Neuron (in vitro differentiated cells): ENCODE results near the gene BAIAP2L2.

Experiments
- H2AFZ ChIP-seq: one replicate; pipeline ENCODE4 v1.6.1; 2013; ENCODE audit warnings: low read depth, mild to moderate bottlenecking, inconsistent platforms, low read length, moderate library complexity
- H3K27me3 ChIP-seq: one replicate; pipeline ENCODE4 v1.6.1; 2013; ENCODE audit warnings: low read length; ENCODE audit not compliant: insufficient read depth
- H3K36me3 ChIP-seq: one replicate; pipeline ENCODE4 v1.6.1; 2013; ENCODE audit warnings: low read length; ENCODE audit not compliant: insufficient read depth
- H3K4me1 ChIP-seq: one replicate; pipeline ENCODE4 v1.6.1; 2013; ENCODE audit warnings: low read length; ENCODE audit not compliant: insufficient read depth
- H3K4me3 ChIP-seq: 2 replicates; pipeline ENCODE4 v1.5.1; 2013; ENCODE audit warnings: mild to moderate bottlenecking, low read length, moderate library complexity
- H3K9me3 ChIP-seq: one replicate; pipeline ENCODE4 v1.6.1; 2013; ENCODE audit warnings: low read length

BAIAP2L2 gene

GRCh38 chr22:38087855-38088254 is 22.6 kb downstream of the BAIAP2L2 start:
- no peaks in the 10 kb centered on the region for H3K9me3 ChIP-seq
- no peaks in the 10 kb centered on the region for H3K36me3 ChIP-seq
- H3K27me3 ChIP-seq, result no peaks in the 10 kb centered on the region
- no peak overlapping the region for H2AFZ ChIP-seq
- peaks cover 12% of the 10 kb centered on the region for H3K4me1 ChIP-seq
- H3K4me3 ChIP-seq, result no peak overlapping the region

DNA sequence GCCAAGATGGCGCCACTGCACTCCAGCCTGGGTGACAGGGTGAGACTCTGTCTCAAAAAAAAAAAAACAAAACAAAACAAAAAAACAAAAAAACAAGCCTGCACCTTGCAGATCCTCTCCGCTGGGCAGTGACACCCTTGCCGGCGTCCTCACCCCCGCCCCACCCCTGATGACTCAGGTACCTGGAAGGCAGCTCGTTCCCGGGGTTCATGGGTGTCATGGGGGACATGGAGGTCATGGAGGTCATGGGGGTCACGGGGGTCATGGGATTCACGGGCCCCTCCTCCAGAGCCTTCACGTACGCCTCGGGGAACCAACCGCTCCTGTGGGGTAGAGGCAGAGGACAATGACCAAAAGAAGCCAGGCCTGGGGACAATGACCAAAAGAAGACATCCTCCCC is 23.5 kb downstream of the BAIAP2L2 start:
- Histone ChIP-seq H3K9me3 (no peaks in the 10 kb centered on the region), H3K4me1 (peaks cover 12% of the 10 kb centered on the region), H3K4me3 (no peak overlapping the region), H3K36me3 (no peaks in the 10 kb centered on the region), H3K27me3 (no peaks in the 10 kb centered on the region), H2AFZ (no peak overlapping the region)

DNA sequence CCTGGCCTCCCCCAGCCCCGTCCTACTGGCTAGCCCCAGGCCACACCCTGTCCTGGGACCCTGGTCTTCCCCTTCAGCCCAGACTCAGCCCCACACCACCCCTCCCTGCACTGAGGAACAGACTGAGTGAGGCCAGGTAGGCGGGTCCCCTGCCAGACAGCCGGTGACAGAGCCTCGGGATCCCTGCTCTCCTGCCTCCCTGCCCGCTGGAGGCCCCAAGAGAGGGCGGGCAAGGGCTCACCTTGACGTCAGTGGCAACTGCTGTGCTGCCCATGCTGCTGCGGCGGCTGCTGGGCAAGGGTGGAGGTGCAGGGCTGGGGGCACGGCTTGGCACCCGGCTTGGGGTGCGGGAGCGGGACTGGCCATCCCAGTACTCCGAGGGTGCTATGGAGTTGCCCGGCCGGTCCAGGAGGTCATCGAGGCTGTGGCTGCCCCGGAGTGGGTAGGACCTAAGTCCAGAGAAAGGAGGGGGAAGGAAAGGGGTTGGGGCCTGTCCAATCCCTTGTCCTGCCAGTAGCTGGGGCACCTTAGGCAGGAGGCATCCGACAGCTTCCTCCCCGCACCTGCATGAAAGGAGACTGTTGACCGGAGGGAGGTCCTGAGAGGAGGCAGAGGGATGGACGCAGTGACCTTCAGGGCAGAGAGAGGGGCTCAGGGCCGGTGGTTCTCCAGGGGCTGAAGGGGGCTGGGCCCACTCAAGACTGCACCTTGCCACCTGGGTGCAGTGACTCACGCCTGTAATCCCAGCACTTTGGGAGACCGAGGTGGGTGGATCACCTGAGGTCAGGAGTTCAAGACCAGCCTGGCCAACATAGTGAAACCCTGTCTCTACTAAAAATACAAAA is 24.3 kb downstream of the BAIAP2L2 start:
- H3K4me3 ChIP-seq, result no peak overlapping the region
- H2AFZ ChIP-seq, result no peak overlapping the region
- peaks cover 12% of the 10 kb centered on the region for H3K4me1 ChIP-seq
- no peaks in the 10 kb centered on the region for H3K9me3 ChIP-seq
- H3K36me3 ChIP-seq, result no peaks in the 10 kb centered on the region
- no peaks in the 10 kb centered on the region for H3K27me3 ChIP-seq

GRCh38 chr22:38085501-38085900 is 25.0 kb downstream of the BAIAP2L2 start:
- H3K36me3 ChIP-seq, result no peaks in the 10 kb centered on the region
- no peaks in the 10 kb centered on the region for H3K27me3 ChIP-seq
- H3K4me1 ChIP-seq, result peaks cover 12% of the 10 kb centered on the region
- no peak overlapping the region for H3K4me3 ChIP-seq
- H3K9me3 ChIP-seq, result no peaks in the 10 kb centered on the region
- H2AFZ ChIP-seq, result no peak overlapping the region

DNA sequence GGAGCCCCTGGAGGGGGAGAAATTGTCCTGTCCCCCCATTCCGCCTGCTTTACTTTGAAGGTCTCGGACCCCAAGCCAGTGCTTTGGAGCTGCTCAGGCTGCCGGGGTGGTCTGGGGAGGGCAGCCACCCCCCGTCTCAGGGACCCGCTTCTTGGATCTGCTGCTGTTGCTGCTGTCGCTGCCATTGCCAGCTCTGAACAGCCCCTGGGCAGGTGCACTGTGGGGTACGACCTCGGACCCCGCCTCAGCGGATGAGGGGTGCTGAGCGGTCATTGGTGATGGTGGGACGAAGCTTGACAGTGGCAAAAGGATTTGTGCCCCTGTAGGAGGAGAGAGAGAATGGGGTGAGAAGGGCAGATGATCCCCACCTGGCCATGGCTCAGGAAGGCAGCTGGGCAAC is 25.4 kb downstream of the BAIAP2L2 start:
- peaks cover 12% of the 10 kb centered on the region for H3K4me1 ChIP-seq
- H2AFZ ChIP-seq, result no peak overlapping the region

GRCh38 chr22:38083931-38084631 is 26.4 kb downstream of the BAIAP2L2 start, which contains the start of gene SLC16A8:
Gene SLC16A8, minus strand, starts transcription at chr22:38084184. Its CDS starts 1,311 bp downstream, at chr22:38082873.
- Histone ChIP-seq H3K9me3 (no peaks in the 10 kb centered on the region), H3K36me3 (no peaks in the 10 kb centered on the region), H3K4me1 (peaks cover 12% of the 10 kb centered on the region), H3K27me3 (no peaks in the 10 kb centered on the region), H2AFZ (no peak within 1 kb of the TSS), H3K4me3 (no peak within 1 kb of the TSS)

More for the DNA sequence above, 25.4 kb downstream of the BAIAP2L2 start:
- H3K9me3 ChIP-seq, result no peaks in the 10 kb centered on the region
- H3K36me3 ChIP-seq, result no peaks in the 10 kb centered on the region
- H3K4me3 ChIP-seq, result no peak overlapping the region
- no peaks in the 10 kb centered on the region for H3K27me3 ChIP-seq

- no peak overlapping the region for H2AFZ ChIP-seq
- H3K4me1 ChIP-seq, result peaks cover 12% of the 10 kb centered on the region
- H3K36me3 ChIP-seq, result no peaks in the 10 kb centered on the region
- no peak overlapping the region for H3K4me3 ChIP-seq
- no peaks in the 10 kb centered on the region for H3K9me3 ChIP-seq
- no peaks in the 10 kb centered on the region for H3K27me3 ChIP-seq
Observed at GRCh38 chr22:38082986-38083710, 27.3 kb downstream of the BAIAP2L2 start.

DNA sequence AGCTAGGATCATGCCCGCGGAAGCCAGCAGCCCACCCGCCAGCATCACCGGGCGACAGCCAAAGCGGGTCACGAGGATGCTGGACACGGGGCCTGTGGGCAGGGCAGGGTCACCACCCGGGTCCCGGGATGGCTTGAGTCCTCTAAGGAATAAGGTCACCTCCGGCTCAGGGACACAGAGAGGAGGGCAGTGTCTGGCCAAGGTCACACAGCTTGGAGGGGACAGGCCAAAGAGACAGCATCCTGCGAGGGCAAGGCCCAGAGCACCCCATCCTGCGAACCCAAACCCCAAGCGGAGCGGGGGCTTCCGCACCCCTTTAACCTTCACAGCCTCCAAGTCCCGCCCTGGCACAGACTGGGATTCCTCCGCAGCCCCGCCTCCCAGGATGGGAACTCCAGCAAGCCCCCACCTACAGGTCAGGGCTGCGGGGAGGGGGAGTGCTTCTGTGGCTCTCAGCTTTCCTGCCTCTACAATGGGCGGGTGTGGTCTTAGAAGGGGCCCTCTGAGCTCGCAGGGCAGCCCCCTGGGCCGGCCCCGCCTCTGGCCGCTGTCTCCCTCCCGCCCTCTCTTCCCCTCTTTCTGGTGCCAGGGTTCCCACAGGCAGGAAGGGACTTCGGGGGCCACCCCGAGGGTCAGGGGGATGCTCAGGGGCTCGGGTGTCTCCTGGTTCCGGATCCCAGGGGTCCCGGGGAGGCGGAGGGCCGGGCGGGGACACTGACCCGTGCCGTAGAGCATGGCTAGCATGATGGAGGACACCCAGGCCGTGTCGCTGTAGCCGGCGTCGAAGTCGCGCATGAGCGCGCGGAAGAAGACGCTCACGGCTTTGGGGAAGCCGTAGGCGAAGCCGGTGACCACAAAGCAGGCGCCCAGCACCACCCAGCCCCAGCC is 28.3 kb downstream of the BAIAP2L2 start:
- Histone ChIP-seq H3K27me3 (no peaks in the 10 kb centered on the region), H3K9me3 (no peaks in the 10 kb centered on the region), H3K36me3 (no peaks in the 10 kb centered on the region), H3K4me3 (no peak overlapping the region), H2AFZ (no peak overlapping the region), H3K4me1 (peaks cover 12% of the 10 kb centered on the region)

DNA sequence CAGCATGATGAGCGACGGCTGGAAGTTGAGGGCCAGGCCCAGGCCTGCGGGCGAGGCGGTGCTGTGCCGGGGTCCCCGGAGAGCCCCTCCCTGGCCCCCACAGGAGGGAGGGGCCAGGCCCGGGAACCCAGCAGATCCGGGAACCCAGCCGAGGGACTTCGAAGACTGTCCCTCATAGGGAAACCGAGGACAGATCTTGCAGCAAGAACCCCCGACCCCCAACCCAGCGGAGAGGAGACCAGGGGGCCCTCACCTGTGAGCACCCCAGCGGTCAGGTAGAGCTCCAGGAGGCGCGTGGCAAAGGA is 28.9 kb downstream of the BAIAP2L2 start:
- Histone ChIP-seq H3K36me3 (no peaks in the 10 kb centered on the region), H3K9me3 (no peaks in the 10 kb centered on the region), H2AFZ (no peak overlapping the region), H3K27me3 (no peaks in the 10 kb centered on the region), H3K4me3 (no peak overlapping the region), H3K4me1 (peaks cover 12% of the 10 kb centered on the region)

GRCh38 chr22:38080850-38081635 is 29.4 kb downstream of the BAIAP2L2 start:
- Histone ChIP-seq H3K4me3 (no peak overlapping the region), H3K36me3 (no peaks in the 10 kb centered on the region)

GRCh38 chr22:38080474-38080849 is 30.0 kb downstream of the BAIAP2L2 start:
- Histone ChIP-seq H3K4me3 (no peak overlapping the region), H2AFZ (no peak overlapping the region), H3K9me3 (no peaks in the 10 kb centered on the region), H3K4me1 (peaks cover 15% of the 10 kb centered on the region), H3K27me3 (no peaks in the 10 kb centered on the region), H3K36me3 (no peaks in the 10 kb centered on the region)

More at GRCh38 chr22:38080850-38081635, 29.4 kb downstream of the BAIAP2L2 start:
- H3K4me1 ChIP-seq, result peaks cover 12% of the 10 kb centered on the region
- H2AFZ ChIP-seq, result no peak overlapping the region
- H3K9me3 ChIP-seq, result no peaks in the 10 kb centered on the region
- H3K27me3 ChIP-seq, result no peaks in the 10 kb centered on the region

DNA sequence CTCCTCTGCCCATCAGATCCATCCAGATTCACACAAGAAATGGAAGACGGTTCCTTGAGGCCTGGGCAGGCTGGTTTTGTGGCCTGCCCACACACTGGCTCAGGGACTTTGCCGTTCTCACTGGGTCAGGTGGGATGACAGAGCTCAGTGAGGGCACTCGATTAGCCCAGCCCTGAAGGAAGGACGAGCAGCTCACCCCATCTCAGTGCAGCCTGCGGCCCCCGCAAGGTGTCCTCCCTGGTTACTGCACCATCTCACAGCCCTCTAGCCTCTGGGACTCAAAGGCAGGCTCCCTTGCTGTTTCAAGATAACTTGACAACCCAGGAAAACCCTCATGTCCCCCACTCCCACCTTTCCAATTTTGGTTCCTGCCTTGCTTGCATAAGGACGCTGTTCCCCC is 30.7 kb downstream of the BAIAP2L2 start:
- H3K4me3 ChIP-seq, result no peak overlapping the region
- no peaks in the 10 kb centered on the region for H3K27me3 ChIP-seq
- H3K36me3 ChIP-seq, result peaks cover 2% of the 10 kb centered on the region
- peaks cover 18% of the 10 kb centered on the region for H3K4me1 ChIP-seq
- no peaks in the 10 kb centered on the region for H3K9me3 ChIP-seq
- H2AFZ ChIP-seq, result no peak overlapping the region
